ENCODE measurements around the gene CGN. TPM values are rescaled to one million over a fixed set of nuclear protein-coding genes. Genes with fewer than 3 reads are reported as not detected.

Gene CGN
- total RNA-seq, 1 experiment from 2014 or later: 30.9 TPM

DNA sequence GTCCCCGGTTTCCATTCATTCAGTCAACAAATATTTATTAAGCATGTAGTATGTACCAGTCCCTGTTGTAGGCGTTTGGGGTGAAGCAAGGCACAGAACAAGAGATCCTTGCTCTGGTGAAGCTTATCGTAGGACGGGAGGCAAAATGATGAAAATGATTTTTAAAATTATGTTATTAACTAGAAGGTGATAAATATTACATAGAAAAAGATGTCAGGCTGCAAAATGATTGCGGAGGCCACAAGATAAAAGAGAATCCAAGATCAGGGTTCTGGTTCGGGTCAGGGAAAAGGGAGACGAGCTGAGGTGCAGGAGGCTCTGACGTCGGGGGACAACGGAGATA is 602 bp upstream of the CGN start:
- no peak for DNase-seq
- H3K27me3 ChIP-seq (ENCODE audit: insufficient read depth, low read length): no peaks in the 10 kb centered on the region
- H3K18ac ChIP-seq (ENCODE audit: insufficient read length, low read depth, low read length): peak overlapping the region; percentile 83
- Mint-ChIP-seq H3K36me3 (ENCODE audit: insufficient read depth in 1 of 3, low read depth in 3 of 3) (no peaks in the 10 kb centered on the region; a peak in 2 of 7 replicates), H3K4me1 (peaks cover 38 to 40% of the 10 kb centered on the region in 2 experiments), H3K27ac (peak overlapping the region; percentile 97 to 98 (median 98)), H3K4me3 (peak overlapping the region; percentile 89 to 91), H3K9me3 (no peaks in the 10 kb centered on the region), H3K27me3 (ENCODE audit: low read depth) (no peaks in the 10 kb centered on the region; the same call in 1 of the 2 replicates)
- no peak overlapping the region for H3T11ph ChIP-seq (ENCODE audit: low read length)
- peak overlapping the region; percentile 87 for H3K4me2 ChIP-seq (ENCODE audit: insufficient read depth, insufficient read length, low read length)
- H4K20me1 ChIP-seq (ENCODE audit: control insufficient read depth, insufficient read depth, insufficient read length): no peaks in the 10 kb centered on the region
- H3K4me1 ChIP-seq (ENCODE audit: insufficient read depth, low read length): peaks cover 15% of the 10 kb centered on the region; the same call in 1 of the 2 replicates
- no peaks in the 10 kb centered on the region for H3K79me1 ChIP-seq (ENCODE audit: insufficient read depth, low read depth, low read length, poor library complexity, severe bottlenecking)
- H4K91ac ChIP-seq (ENCODE audit: insufficient read length, low read depth, low read length): no peak overlapping the region
- no peak overlapping the region for H4K8ac ChIP-seq (replicated peaks; ENCODE audit: insufficient read length, low read depth, low read length)
- no peak overlapping the region for H2BK20ac ChIP-seq (ENCODE audit: low read depth, low read length, poor library complexity, severe bottlenecking)
- H2BK15ac ChIP-seq (ENCODE audit: low read depth, low read length): no peak overlapping the region
- no peak overlapping the region for H2BK120ac ChIP-seq (ENCODE audit: low read depth, low read length, poor library complexity, severe bottlenecking)
- H2AFZ ChIP-seq (ENCODE audit: low read length): no peak overlapping the region
- WGBS (ENCODE audit: extremely low coverage, insufficient read length, low lambda C conversion rate): no CpG with 5 or more reads among the region's 10 CpGs
- peak overlapping the region; percentile 79; the same call in 1 of the 2 replicates for H3K14ac ChIP-seq (ENCODE audit: insufficient read depth, low read length)
- H3K79me2 ChIP-seq (ENCODE audit: insufficient read depth, low read length): no peaks in the 10 kb centered on the region
- H3K4ac ChIP-seq (ENCODE audit: low read depth, low read length): no peak overlapping the region
- H2BK12ac ChIP-seq (ENCODE audit: insufficient read length, low read depth, low read length): no peak overlapping the region
- no peak overlapping the region for H2AK5ac ChIP-seq (ENCODE audit: insufficient read length, low read length)
- no peak overlapping the region for H3K56ac ChIP-seq (ENCODE audit: insufficient read length, low read depth, low read length)
- H3K27ac ChIP-seq (ENCODE audit: insufficient read length, low read depth, low read length): peak overlapping the region; percentile 82
- no peak overlapping the region for H4K5ac ChIP-seq (ENCODE audit: insufficient read length, low read depth, low read length)
- peaks cover 21% of the 10 kb centered on the region for H3K23me2 ChIP-seq (ENCODE audit: insufficient read length, low read depth, low read length, poor library complexity, severe bottlenecking)
- no peaks in the 10 kb centered on the region for H3K9me3 ChIP-seq (ENCODE audit: control insufficient read depth, low read depth, low read length)
- peak overlapping the region; percentile 91 for H3K9ac ChIP-seq (ENCODE audit: extremely low read depth, insufficient read length, low read length)
- no peak for TF ChIP-seq CTCF (conservative IDR thresholded peaks at IDR 0.05)
- H2BK5ac ChIP-seq (ENCODE audit: insufficient read length, low read length): no peak overlapping the region
- no peak overlapping the region for H3K23ac ChIP-seq (ENCODE audit: insufficient read length, low read depth, low read length)
